ENCODE data around the gene VIL1.

The VIL1 gene

GRCh38 chr2:218399391-218400166, 19.3 kb upstream of the VIL1 start, which contains the start of gene CTDSP1:
CTDSP1 (plus strand) TSS chr2:218399868; CDS start chr2:218400091, 223 bp downstream.
- POLR2A ChIA-PET, result interaction anchor here (0.6 to 1.4 kb wide), 5 partner anchors 10 to 260 kb away, joined by 3 to 10 read pairs (median 4); partner anchors contain the start of genes AAMP, BCS1L, PNKD and ZNF142
- H3K4me3 ChIP-seq (ENCODE audit: low read depth, low read length), result peak within 1 kb of the TSS; percentile 80
- peak within 1 kb of the TSS; percentile 84 for H3K27ac ChIP-seq (ENCODE audit: extremely low read depth, low read depth, low read length)
- peaks cover 0 to 33% of the 10 kb centered on the region in 2 experiments; a peak in 1 of 3 replicates for H3K36me3 ChIP-seq (ENCODE audit: control insufficient read depth in 2 of 2, insufficient read depth in 1 of 2, low read length in 2 of 2)
- no peaks in the 10 kb centered on the region for H3K9me3 ChIP-seq (ENCODE audit: control insufficient read depth, insufficient read depth, low read depth, low read length)
- CTCF ChIA-PET, result no interaction called here
- peaks cover 15% of the 10 kb centered on the region for H3K4me1 ChIP-seq (ENCODE audit: control insufficient read depth, insufficient read depth, low read length)
- TF ChIP-seq WT1 (tag by site-specific recombination; IDR thresholded peaks at IDR 0.05) (peak; percentile 75; the same call in 1 of the 2 replicates), SP7 (tag by site-specific recombination; IDR thresholded peaks at IDR 0.05) (peak; percentile 25; the same call in 1 of the 2 replicates), ZFP69B (tag by site-specific recombination; IDR thresholded peaks at IDR 0.05) (peak; percentile 99), ZNF211 (tag by site-specific recombination; IDR thresholded peaks at IDR 0.05; ENCODE audit: low read depth) (no peak), ZFP41 (tag by site-specific recombination; IDR thresholded peaks at IDR 0.05; ENCODE audit: borderline replicate concordance) (no peak), ZNF747 (tag by site-specific recombination; IDR thresholded peaks at IDR 0.05) (no peak), ZNF121 (tag by site-specific recombination; IDR thresholded peaks at IDR 0.05) (no peak), BCL11A (tag by site-specific recombination; IDR thresholded peaks at IDR 0.05; ENCODE audit: low read depth) (0 out of 2 replicates have a peak, but pooled peaks have one; percentile 25), ZNF398 (tag by site-specific recombination; IDR thresholded peaks at IDR 0.05) (peak; percentile 60), YY1 (tag by site-specific recombination; IDR thresholded peaks at IDR 0.05) (0 out of 2 replicates have a peak, but pooled peaks have one; percentile 33), PATZ1 (tag by site-specific recombination; IDR thresholded peaks at IDR 0.05) (peak; percentile 63; the same call in 1 of the 2 replicates), ZNF785 (tag by site-specific recombination; IDR thresholded peaks at IDR 0.05) (no peak), ZBTB48 (tag by site-specific recombination; IDR thresholded peaks at IDR 0.05) (peak; percentile 83), ZBTB21 (tag by site-specific recombination; IDR thresholded peaks at IDR 0.05) (no peak), PRDM1 (tag by site-specific recombination; IDR thresholded peaks at IDR 0.05) (no peak), ZBTB26 (tag by site-specific recombination; optimal IDR thresholded peaks at IDR 0.05) (peak; percentile 58), ZBTB20 (tag by site-specific recombination; IDR thresholded peaks at IDR 0.05) (peak; percentile 61; the same call in 1 of the 2 replicates), IKZF3 (tag by site-specific recombination; IDR thresholded peaks at IDR 0.05) (peak; percentile 60), ZBTB8A (tag by site-specific recombination; IDR thresholded peaks at IDR 0.05) (peak; percentile 82), ZNF692 (tag by site-specific recombination; IDR thresholded peaks at IDR 0.05) (peak; percentile 100), ZSCAN4 (tag by site-specific recombination; IDR thresholded peaks at IDR 0.05) (no peak), PRDM10 (tag by site-specific recombination; IDR thresholded peaks at IDR 0.05) (peak; percentile 20; the same call in 1 of the 2 replicates), SP2 (tag by site-specific recombination; IDR thresholded peaks at IDR 0.05) (peak; percentile 67), ZNF132 (tag by site-specific recombination; IDR thresholded peaks at IDR 0.05; ENCODE audit: borderline replicate concordance) (no peak), ZFHX2 (tag by site-specific recombination; conservative IDR thresholded peaks at IDR 0.05) (peak; percentile 52; the same call in 1 of the 2 replicates), KLF8 (tag by site-specific recombination; IDR thresholded peaks at IDR 0.05) (peak; percentile 75)
